HG03575 (cell line): ENCODE measurements around the gene MBNL2.
A peak's percentile ranks its signal among the peaks of the same experiment; 100 is the strongest.

Experiments
- ATAC-seq: cut with Tn5 transposase; IDR thresholded peaks from one replicate; pipeline ENCODE4 v1.9.1; 2021; ENCODE audit not compliant: unreplicated experiment, insufficient number of reproducible peaks, low FRiP score; ENCODE audit errors: extremely low read depth

The MBNL2 gene

GRCh38 chr13:97245011-97245410, 22.9 kb downstream of the MBNL2 start:
- ATAC-seq = no peak

DNA sequence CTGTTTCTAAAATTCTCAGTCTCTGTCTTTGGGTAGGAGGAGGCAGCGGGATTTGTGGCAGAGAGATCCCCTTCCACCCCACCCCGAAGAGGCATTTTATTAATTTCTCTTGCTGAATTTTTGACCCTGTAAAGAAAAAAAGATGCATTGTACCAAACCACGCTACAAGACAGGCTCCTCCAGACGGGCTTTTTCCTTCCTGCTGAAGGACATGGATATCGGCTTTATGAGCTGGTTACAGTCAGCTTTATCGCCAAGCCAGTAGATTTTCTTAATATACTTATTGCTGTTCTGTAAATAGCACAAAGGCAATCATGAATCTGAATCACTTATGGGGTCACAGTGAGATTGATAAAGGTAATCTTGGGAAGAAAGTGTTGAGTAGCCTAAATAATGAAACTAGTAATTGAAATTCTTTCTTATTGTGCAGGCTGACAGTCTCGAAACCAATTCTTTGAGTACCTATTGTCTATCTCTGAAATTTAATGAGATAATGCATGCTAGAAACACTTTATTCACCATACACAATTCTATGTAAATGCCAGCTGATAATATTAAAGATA, 24.5 kb downstream of the MBNL2 start:
- ATAC-seq = no peak

- no peak for ATAC-seq
Observed at GRCh38 chr13:97248243-97248642, 26.1 kb downstream of the MBNL2 start.

- no peak for ATAC-seq
Observed at GRCh38 chr13:97249093-97249795, 27.1 kb downstream of the MBNL2 start.

- ATAC-seq = no peak
Observed at GRCh38 chr13:97249796-97250495, 27.8 kb downstream of the MBNL2 start.

GRCh38 chr13:97250560-97250959, 28.4 kb downstream of the MBNL2 start:
- ATAC-seq = no peak

- no peak for ATAC-seq
Observed at GRCh38 chr13:97252735-97253134, 30.6 kb downstream of the MBNL2 start.

GRCh38 chr13:97253581-97254293, 31.6 kb downstream of the MBNL2 start:
- ATAC-seq = no peak

DNA sequence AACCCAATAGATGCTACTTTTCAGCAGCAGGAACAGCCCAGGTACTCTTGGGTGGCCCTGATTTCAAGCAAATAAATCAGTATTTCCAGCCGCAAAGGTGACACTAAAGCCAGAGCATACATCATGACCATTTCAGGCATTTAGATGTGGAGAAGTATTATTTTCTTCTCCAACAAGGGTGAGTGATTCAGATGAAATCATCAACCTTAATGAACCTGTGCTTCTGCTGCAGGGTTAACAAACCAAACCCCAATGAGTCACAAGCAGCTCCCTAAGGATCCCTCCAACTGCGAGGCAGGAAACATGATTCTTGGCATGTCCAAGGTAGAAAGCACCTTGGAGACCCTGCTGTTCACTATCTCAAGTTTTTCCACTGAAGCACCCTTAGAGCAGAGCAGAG, 32.7 kb downstream of the MBNL2 start:
- no peak for ATAC-seq

GRCh38 chr13:97255515-97256021, 33.4 kb downstream of the MBNL2 start:
- no peak for ATAC-seq

DNA sequence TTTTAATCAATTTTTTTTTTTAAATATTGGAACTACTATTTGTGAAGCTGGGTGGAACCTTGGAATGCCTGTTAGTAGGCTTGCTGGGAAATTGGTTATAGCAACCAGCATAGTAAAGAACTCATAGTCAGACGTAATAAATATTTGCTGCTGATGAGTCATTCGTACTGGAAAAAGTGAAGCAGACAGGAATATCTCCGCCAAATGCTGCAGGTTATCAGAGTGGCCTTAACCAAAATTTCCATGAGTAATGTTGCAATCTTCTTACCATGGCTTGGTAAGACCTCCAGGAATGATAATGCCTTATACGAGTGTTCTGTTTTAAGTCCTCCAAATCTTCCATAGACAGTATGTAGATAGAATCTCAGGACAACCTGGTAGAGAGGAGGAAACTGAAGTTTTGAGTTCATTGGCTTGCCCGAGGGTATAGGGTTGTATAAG, 34.2 kb downstream of the MBNL2 start:
- ATAC-seq = no peak

GRCh38 chr13:97257228-97257755, 35.2 kb downstream of the MBNL2 start:
- no peak for ATAC-seq

- peak; percentile 84 for ATAC-seq
Observed at GRCh38 chr13:97257800-97258799, 36.0 kb downstream of the MBNL2 start.

DNA sequence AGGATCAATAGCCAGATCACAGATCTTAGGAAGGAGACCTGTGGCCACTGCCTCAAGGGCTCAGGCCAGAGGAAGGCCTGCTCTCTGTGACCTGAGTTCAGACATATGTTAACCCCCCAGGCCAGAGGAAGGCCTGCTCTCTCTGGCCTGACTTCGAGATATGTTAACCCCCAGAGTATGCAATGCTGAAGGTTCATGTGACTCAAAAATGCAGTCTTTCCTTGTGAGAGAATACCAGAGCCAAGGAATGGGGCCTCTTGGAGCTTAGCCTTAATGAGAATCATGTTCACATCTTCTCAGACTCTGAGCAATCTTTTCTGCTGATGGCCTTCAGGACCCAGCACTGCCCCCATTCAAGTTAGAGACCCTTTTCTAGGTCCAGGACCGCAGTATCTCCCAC, 36.7 kb downstream of the MBNL2 start:
- no peak for ATAC-seq

DNA sequence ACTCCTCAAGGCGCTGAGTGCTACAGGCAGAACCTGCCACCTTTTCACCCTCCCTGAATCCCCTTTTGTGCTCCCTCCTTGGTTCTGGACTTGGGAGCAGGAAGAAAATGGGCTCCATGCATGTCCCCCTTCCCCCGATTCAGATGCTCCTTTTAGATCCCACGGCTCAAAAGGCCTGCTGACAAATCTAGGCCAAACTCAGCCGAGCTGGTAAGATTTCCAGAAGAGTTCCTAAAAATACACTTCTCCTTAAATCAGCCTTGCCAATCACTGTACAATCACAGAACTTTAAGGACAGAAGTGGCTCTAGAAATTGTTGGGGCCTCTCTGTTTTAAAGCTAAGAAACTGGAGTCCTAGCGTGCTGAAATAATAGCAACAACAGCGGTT, 37.3 kb downstream of the MBNL2 start:
- ATAC-seq = no peak

- no peak for ATAC-seq
Observed at GRCh38 chr13:97259798-97260714, 37.9 kb downstream of the MBNL2 start.

- ATAC-seq = no peak
Observed at GRCh38 chr13:97261254-97262005, 39.3 kb downstream of the MBNL2 start.
